Thoracic aorta (tissue), 2 donors: ENCODE results near the gene SFMBT2. TPM values are rescaled to one million over a fixed set of nuclear protein-coding genes. Genes with fewer than 3 reads are reported as not detected.

ENCODE experiments used
- ATAC-seq: fragments of 150-250 bp; one replicate; pipeline ENCODE4 v1.8.0; 2017; ENCODE audit warnings: low read depth; ENCODE audit not compliant: insufficient number of reproducible peaks, low FRiP score
- DNase-seq: peaks from one replicate; pipeline ENCODE4 v3.0.0-alpha.2; 2020; ENCODE audit warnings: low spot score
- H3K27ac ChIP-seq, 2 donors: fragments of 200-600 bp; sonication (generic); 1 replicate in 1 of 2; 2 replicates in 1 of 2; pipeline ENCODE4 v1.5.1; 2016; ENCODE audit warnings: mild to moderate bottlenecking in 2 of 2, moderate library complexity in 2 of 2
- H3K27me3 ChIP-seq: fragments of 200-600 bp; sonication (generic); replicated peaks from 2 replicates; pipeline ENCODE4 v1.6.0; 2016; ENCODE audit warnings: mild to moderate bottlenecking; ENCODE audit not compliant: insufficient read depth
- H3K36me3 ChIP-seq: fragments of 200-600 bp; sonication (generic); one replicate; pipeline ENCODE4 v1.5.1; 2016
- H3K4me1 ChIP-seq, 2 donors: fragments of 200-600 bp; sonication (generic); 1 replicate in 1 of 2; 2 replicates in 1 of 2; pipeline versions ENCODE4 v1.5.1 to v1.6.0; 2016; ENCODE audit warnings: low read depth in 2 of 2, mild to moderate bottlenecking in 1 of 2; ENCODE audit not compliant: control insufficient read depth in 1 of 2
- H3K4me3 ChIP-seq: fragments of 200-600 bp; sonication (generic); 2 replicates; pipeline ENCODE4 v1.5.1; 2016; ENCODE audit warnings: mild to moderate bottlenecking
- H3K9me3 ChIP-seq: fragments of 200-600 bp; sonication (generic); 2 replicates; pipeline ENCODE4 v1.5.1; 2016
- CTCF ChIP-seq: fragments of 200-600 bp; sonication (generic); IDR thresholded peaks from one replicate; pipeline ENCODE4 v1.5.1; 2019; ENCODE audit warnings: antibody characterized with exemption
- total RNA-seq, 2 donors: library from RNA; depleted of rRNA; stranded (reverse); fragments of >200 nt; gene quantifications; one replicate each; pipeline versions ENCODE4 v1.1.0 to v1.2.3, GENCODE V29; 2016

Gene SFMBT2
- total RNA-seq, 2 donors from 2014 or later: 8.5 to 9.0 TPM

DNA sequence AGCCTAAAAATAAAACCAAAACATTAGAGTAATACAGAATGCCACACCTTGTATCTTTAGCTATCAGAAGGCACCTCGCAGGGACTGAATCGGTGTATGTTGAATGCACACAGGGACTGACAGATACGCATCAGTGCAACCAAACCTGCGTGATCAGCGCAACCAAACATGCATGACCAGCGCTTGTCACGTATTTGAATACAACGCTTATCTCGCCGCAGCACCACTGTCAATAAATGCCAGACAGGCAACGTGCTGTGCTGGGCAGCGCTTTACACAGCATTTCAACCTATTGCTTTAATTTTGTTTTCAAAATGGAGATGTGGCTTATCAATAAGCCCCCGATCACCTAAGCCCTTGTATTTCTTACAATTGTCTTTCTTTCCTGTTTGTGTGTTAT, 242.4 kb downstream of the SFMBT2 start:
- DNase-seq (no peak), ATAC-seq (no peak)
- Histone ChIP-seq H3K36me3 (no peaks in the 10 kb centered on the region), H3K4me3 (no peak overlapping the region), H3K27me3 (no peaks in the 10 kb centered on the region), H3K27ac (no peak overlapping the region), H3K4me1 (no peaks in the 10 kb centered on the region), H3K9me3 (no peaks in the 10 kb centered on the region)
- TF ChIP-seq CTCF: no peak

DNA sequence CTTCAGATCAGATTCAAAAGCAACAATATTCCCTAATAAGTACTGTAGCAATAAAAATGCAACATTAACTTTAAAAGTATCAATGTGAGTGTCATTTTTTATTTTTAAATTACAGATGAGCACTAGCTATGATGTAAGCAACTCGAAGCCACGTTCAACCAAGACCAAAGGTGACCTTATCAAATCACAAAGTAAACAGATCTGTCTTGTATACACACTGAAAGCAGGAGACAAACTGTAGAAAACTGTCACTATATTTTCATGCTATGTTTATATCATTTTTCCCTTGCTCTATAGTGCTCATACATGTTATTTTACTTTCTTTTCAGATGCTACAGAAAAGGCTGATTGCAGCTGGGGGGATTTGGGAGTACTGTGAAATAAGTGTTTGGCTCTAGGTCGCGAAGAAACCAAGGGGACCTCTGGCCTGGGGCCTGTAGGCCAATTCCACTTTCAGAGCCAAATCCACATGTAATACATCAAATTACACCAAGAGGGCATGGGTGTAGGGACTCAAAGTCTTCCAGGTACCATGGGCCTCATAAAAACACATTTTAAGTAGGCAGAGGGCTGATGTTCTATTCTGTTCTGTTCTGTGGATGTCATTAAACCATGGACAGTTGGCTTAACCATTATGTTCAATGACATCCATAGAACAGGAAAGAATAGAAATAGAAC, 245.2 kb downstream of the SFMBT2 start:
- no peak for DNase-seq
- Histone ChIP-seq H3K27me3 (no peaks in the 10 kb centered on the region), H3K9me3 (no peaks in the 10 kb centered on the region), H3K27ac (no peak overlapping the region), H3K4me1 (peaks cover 0 to 13% of the 10 kb centered on the region in 2 donors), H3K4me3 (no peak overlapping the region), H3K36me3 (no peaks in the 10 kb centered on the region)
- no peak for ATAC-seq
- no peak for TF ChIP-seq CTCF

GRCh38 chr10:7164955-7165354, 245.9 kb downstream of the SFMBT2 start:
- no peak for TF ChIP-seq CTCF
- Histone ChIP-seq H3K27me3 (no peaks in the 10 kb centered on the region), H3K9me3 (no peaks in the 10 kb centered on the region), H3K27ac (no peak overlapping the region), H3K36me3 (no peaks in the 10 kb centered on the region), H3K4me3 (no peak overlapping the region), H3K4me1 (peaks cover 0 to 17% of the 10 kb centered on the region in 2 donors)
- ATAC-seq (no peak), DNase-seq (no peak)

GRCh38 chr10:7162331-7162730, 248.5 kb downstream of the SFMBT2 start:
- peaks cover 0 to 24% of the 10 kb centered on the region in 2 donors for H3K4me1 ChIP-seq
- H3K27ac ChIP-seq: no peak overlapping the region
- H3K9me3 ChIP-seq: no peaks in the 10 kb centered on the region
- ATAC-seq (no peak), DNase-seq (no peak)
- no peaks in the 10 kb centered on the region for H3K27me3 ChIP-seq
- H3K36me3 ChIP-seq: no peaks in the 10 kb centered on the region
- TF ChIP-seq CTCF: no peak
- H3K4me3 ChIP-seq: peak overlapping the region; percentile 4

DNA sequence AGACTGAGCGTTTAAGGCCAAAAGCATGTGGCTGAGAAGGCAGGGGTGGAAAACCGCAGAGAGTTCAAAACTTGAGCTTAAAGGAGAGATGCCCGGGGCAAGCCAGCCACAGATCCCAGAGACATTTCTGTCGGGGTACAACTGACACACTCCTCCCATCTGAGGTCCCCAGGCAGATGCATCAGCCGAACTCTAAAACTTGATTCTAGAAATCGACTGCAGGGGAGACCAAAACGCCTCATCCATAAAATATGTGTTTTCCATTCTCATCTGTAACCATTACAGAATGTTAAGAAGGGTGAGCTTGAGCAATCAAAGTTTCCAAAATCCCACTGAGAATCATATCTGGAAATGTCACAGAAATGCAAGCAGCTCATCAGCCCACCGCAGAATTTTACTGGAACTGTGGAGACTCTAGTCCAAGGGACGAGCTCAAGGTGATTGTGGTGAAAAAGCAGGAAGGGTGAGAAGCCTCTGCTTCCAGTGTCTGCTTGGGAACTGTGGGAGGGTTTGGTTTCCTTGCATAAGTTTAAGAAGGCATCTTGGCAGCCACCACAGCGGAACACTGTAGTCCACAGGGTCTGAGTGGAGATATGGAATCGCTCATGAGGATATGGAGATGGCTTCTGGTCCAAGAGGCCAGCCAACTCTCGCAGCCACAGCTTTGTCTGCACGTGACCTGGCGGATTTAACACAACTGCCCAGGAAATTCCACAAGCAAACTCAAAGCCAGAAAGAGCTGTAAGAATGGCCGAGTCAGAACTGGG, 249.2 kb downstream of the SFMBT2 start:
- TF ChIP-seq CTCF: no peak
- no peak for DNase-seq
- peaks cover 0 to 24% of the 10 kb centered on the region in 2 donors for H3K4me1 ChIP-seq
- H3K27me3 ChIP-seq: no peaks in the 10 kb centered on the region
- no peak for ATAC-seq
- no peaks in the 10 kb centered on the region for H3K9me3 ChIP-seq
- H3K27ac ChIP-seq: no peak overlapping the region
- H3K4me3 ChIP-seq: peak overlapping the region; percentile 4
- H3K36me3 ChIP-seq: no peaks in the 10 kb centered on the region
